HG03354 (cell line): Measurements from ENCODE around the gene SSTR5.

Experiments
- ATAC-seq: cut with Tn5 transposase; IDR thresholded peaks from one replicate; pipeline ENCODE4 v1.9.1; 2021; ENCODE audit warnings: mild to moderate bottlenecking; ENCODE audit not compliant: unreplicated experiment, poor library complexity, severe bottlenecking

Gene SSTR5

GRCh38 chr16:1116693-1117077 is 44.1 kb downstream of the SSTR5 start:
- ATAC-seq = no peak

DNA sequence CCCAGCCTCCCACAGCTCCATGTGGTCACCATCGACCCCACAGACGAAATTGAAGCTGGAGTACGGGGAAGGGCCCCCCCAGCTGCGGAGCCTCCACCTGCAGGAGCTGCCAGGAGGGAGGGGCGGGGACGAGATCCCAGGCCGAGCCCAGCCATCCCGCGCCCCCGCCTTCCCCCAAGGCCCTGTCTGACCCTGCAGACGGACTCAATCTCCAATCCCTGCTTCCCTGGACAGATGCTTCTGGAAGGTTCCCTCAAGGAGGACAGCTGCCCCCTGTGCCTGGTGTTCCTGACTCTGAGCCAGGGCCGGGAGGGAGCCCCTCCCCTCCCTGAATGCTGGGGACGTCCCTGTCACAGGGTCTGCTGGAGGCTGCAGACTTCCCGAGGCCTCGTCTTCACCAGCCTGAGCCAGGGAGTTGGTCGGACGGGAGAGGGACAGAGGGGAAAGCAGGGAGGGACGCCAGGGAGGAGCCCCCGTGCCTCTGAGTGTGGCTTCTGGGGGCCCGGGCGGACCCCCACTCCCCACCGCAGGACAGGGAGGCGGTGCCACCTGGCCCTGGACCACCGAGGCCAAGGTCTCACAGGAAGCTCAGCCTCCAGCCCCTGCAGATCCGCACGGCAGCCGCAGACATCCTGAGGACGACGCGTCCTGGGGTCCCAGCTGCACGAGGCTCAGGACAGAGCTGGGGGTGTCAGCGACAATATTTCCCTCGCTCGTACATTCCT is 44.8 kb downstream of the SSTR5 start:
- ATAC-seq = no peak

- no peak for ATAC-seq
Observed at GRCh38 chr16:1117926-1118325, 45.4 kb downstream of the SSTR5 start.

GRCh38 chr16:1119129-1119528 is 46.6 kb downstream of the SSTR5 start:
- ATAC-seq = no peak

DNA sequence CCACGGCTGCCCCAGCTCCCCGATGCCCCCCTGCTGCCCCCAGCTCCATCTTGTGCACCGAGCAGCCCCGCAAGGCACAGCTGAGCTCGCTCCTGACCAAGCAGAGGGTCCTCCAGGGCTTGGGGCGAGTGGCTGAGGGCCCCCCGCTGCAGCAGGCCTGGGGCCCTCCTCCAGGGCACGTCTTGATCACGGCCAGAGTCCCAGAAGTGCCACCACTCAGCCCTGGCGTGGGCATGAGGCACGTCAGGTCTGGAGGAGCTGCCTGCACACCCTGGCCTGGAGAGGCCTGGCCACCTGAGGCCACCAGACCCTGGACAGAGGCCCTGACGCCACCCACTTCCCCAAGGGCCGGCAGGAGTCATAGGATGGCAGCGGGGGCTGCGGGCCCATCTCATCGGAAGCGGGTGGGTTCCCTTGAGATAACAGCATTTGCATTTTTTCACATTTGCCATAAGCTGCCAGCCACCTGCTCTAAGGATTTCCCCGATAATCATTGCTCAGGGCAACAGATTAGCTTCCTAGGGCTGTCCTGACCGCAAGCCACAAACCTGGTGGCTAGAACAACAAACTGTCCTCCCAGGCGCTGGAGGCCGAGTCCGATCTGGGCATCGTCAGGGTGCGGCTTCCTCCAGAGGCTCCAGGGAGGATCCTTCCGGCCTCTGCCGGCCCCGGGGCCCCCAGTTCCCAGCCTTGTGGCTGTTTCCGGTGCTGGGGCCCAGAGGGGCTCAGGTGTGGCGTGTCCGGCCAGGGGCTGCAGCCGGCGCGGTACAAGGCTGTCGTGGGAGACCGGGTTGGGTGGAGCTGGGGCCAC is 47.4 kb downstream of the SSTR5 start:
- ATAC-seq = no peak

DNA sequence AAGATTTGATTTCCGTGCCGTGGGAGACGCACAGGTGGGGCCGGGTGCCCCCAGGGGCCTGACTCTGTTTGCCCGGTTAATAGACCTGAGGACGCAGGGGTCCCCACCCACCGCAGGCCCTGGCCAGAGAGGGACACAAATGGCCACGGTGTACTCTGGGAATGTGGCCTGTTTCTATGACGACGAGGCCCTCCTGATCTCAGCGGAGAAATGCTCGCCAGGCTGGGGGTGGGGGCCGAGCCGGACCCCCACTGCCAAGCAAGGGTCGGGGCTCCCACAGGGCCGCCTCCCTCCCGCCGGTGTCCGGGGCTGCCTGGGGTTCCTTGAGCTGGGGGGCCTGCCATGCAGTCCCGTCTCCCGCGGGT is 48.0 kb downstream of the SSTR5 start:
- ATAC-seq = no peak

- ATAC-seq = no peak
Observed at GRCh38 chr16:1121009-1121408, 48.5 kb downstream of the SSTR5 start.

DNA sequence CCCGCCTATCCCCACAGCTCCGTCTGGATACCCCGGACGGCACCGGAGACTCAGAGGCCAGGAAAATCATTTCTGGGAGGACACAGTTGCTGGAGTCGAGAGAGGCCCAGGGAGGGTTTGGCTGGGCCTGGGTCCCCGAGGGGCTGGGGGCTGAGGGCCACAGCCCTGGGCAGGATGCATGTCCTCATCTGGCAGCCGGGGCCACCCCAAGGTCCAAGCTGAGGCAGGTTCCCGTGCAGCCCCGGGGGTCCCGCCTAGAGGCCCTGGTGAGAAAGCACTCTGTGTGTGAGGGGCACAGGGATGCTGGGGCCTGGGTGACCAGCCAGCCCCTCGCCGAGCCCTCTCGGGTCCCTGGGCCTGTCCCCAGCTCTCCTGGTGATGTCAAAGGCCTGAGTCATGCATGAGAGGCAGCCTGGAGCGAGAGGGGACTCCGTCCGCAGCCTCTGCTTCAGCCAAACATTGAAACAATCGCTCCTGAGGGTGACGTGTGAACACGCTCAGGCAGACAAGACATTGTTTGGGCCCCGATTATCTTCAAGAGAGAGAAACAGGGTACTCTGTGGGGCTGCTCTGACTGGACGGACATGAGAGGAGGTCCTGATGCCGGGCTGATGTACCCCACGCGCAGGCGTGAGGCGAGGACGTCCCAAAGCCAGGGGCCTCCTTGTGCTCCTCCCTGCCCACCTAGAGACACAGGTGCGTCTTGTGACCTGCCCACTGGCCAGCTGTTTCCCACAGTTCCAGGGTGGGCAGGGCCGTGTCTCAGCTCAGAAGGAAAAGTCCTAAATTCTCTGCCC is 49.3 kb downstream of the SSTR5 start:
- no peak for ATAC-seq

DNA sequence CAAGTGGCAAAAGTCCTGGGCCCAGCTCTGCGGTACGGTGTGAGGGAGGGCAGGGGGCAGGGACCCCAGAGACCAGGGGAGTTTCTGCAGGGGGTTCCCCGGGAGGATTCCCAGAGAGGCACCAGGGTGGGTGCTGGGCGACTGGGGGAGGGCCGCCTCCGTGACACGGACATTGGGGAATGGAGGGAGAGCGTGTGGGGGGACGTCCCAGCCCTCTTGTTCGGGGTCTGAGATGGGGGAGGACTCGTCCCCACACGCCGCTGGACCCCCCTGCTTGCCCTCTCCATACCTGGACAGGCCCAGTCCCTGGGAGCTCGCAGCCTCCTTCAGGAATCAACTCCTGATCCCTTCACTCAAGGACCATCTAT is 49.8 kb downstream of the SSTR5 start:
- ATAC-seq = no peak

GRCh38 chr16:1123525-1124230 is 51.1 kb downstream of the SSTR5 start:
- ATAC-seq = no peak

GRCh38 chr16:1124291-1124690 is 51.7 kb downstream of the SSTR5 start:
- no peak for ATAC-seq

DNA sequence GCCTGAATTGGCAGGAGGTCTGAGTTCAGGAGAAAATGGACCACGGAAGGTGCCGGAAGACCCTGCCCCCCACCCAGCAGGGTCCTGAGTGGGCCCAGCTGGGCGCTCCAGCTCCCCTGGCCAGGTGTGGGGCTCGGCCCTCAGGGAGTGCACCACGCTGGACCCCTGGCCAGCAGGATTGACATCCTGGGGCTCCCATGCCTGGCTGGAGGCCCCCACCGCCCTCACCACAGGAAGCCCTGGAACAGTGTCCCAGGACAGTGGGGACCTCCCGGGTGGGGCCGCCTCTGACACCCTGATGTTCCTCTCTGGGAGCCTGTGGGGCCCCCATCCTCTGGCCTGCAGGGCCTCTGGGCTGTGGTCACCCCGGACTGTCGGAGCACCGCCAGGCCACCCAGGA is 52.2 kb downstream of the SSTR5 start:
- ATAC-seq = no peak

DNA sequence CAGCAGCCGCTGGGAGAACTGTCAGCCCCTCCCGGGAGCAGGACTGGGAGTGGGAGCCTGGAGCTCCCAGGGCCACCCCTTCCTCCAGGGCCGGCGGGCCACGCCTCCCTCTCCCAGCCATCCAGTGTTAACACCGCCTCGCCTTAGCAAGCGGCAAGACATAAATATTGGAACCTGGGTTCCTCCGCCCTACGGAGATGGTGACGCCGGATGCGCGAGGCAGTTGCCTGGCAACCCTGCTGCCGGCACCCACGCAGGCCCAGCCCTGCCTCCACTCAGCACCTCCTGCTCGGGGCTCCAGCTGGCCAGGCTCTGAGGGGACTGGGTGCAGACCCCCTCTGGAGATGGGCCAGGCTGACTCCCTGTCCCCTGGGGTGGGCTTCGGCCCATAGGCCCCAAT is 52.9 kb downstream of the SSTR5 start:
- ATAC-seq = no peak

GRCh38 chr16:1126044-1126443 is 53.5 kb downstream of the SSTR5 start:
- no peak for ATAC-seq

GRCh38 chr16:1126586-1126985 is 54.0 kb downstream of the SSTR5 start:
- ATAC-seq = no peak

DNA sequence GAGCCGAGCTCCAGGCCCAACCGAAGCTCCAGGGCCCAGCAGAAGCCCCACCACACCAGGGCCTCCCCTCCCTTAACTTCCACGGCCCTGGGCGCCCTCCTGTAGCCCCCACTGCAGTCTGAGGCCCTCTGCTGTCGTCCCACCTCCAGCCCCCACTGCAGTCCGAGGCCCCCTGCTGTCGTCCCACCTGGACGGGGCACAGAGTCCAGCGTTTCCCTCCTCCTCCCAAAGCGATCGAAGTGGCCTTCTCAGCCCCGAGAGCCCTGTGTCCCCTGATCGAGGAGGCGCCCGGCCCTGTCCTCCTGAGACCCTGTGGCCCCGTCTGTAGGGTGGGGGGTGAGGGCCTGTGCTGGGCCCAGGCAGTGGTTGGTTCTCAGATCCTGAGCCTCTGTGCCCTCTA is 54.6 kb downstream of the SSTR5 start:
- no peak for ATAC-seq

- no peak for ATAC-seq
Observed at GRCh38 chr16:1127971-1128715, 55.6 kb downstream of the SSTR5 start.

DNA sequence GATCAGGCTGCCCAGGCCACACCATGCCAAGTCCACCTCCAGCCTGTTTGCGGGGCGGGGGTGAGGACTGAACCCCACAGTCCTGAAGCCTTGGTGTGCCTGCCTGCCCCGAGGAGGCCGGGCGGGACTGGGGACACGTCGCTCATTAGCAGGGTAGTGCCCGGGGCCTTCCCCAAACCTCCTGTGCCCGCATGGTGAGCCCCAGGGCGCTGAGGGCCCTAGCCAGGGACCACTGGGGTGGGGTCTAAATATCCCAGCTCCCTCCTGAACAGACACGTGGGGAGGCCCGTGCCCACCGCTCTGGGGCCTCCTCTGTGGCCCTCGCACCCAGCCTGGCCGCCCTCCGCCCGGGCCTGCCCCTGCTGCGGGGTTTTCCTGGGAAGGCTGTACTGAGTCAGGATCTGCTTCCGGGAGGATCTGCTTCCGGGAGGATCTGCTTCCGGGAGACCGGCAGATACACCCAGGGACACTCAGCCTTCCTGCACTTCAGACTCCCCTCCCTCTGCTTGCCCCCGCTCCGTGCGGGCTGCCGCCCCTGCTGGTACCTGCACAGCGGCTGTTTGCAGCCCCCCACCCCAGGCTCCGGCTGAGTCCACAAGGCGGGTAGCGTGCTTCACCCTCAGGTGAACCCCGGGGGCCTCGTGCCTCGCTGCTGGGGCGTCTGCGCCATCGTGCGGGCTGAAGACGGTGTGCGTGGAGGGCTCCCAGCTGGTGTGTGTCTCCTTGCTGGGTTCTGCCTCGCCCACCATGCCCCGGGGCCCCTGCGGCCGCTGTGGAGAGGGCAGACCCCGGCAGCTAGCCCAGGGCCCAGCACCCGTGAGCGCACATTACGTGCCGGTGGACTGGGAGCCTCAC is 56.8 kb downstream of the SSTR5 start:
- ATAC-seq = no peak

GRCh38 chr16:1130382-1130781 is 57.8 kb downstream of the SSTR5 start:
- no peak for ATAC-seq
